K562 (cell line): ENCODE measurements around the gene HES5. TPM values are rescaled to one million over a fixed set of nuclear protein-coding genes. Genes with fewer than 3 reads are reported as not detected.

Source experiments
- ATF7 ChIP-seq: fragments of 450-650 bp; IDR thresholded peaks from 2 replicates; pipeline ENCODE4 v1.7.1; 2014; ENCODE audit warnings: mild to moderate bottlenecking, moderate library complexity
- HDAC3 ChIP-seq: fragments of 450-650 bp; IDR thresholded peaks from 2 replicates; pipeline ENCODE4 v1.6.1; 2018; ENCODE audit warnings: borderline replicate concordance, mild to moderate bottlenecking, moderate library complexity; ENCODE audit not compliant: partially characterized antibody
- HNRNPLL ChIP-seq: fragments of 200-400 bp; formaldehyde crosslinking; IDR thresholded peaks from 2 replicates; pipeline ENCODE4 v1.6.1; 2017; ENCODE audit warnings: low read length, low read depth, mild to moderate bottlenecking; ENCODE audit not compliant: poor library complexity, severe bottlenecking
- MAFF ChIP-seq: IDR thresholded peaks from 2 replicates; pipeline ENCODE4 v1.6.1; 2012; ENCODE audit warnings: low read length, improper control_type of control experiment
- MEIS2 ChIP-seq: fragments of 450-650 bp; IDR thresholded peaks from 2 replicates; pipeline ENCODE4 v1.6.1; 2014; ENCODE audit warnings: mild to moderate bottlenecking; ENCODE audit not compliant: partially characterized antibody
- NCOR1 ChIP-seq: fragments of 450-650 bp; IDR thresholded peaks from 2 replicates; pipeline ENCODE4 v1.6.1; 2016; ENCODE audit warnings: mild to moderate bottlenecking, moderate library complexity
- PHF8 ChIP-seq: fragments of 200-600 bp; sonication (generic); IDR thresholded peaks from 2 replicates; pipeline ENCODE4 v1.6.1; 2012; ENCODE audit warnings: mixed run types, mild to moderate bottlenecking, inconsistent platforms, low read length, moderate library complexity, borderline replicate concordance
- PPARD ChIP-seq: fragments of 250-450 bp; sonication (Bioruptor Pico); IDR thresholded peaks from 2 replicates; pipeline ENCODE4 v1.8.0; 2022; ENCODE audit warnings: inconsistent platforms, mild to moderate bottlenecking, moderate library complexity
- ZNF589 ChIP-seq: fragments of 200-800 bp; sonication (Bioruptor generic); IDR thresholded peaks from 2 replicates; pipeline ENCODE4 v1.6.1; 2016; ENCODE audit warnings: low read depth, missing genetic modification characterization, missing compliant biosample characterization
- polyA plus RNA-seq, 8 experiments: library from polyadenylated mRNA; depleted of rRNA in 4 of 8; stranded (reverse) in 5 of 8; unstranded in 3 of 8; fragments of >200 nt; fragmentation: Nextera tagmentation in 2 of 8; fragmentation: Illumina TruSeq in 1 of 8; extraction: Ambion mirVana in 2 of 8; extraction: Trizol in 1 of 8; gene quantifications; 2 replicates each; pipeline versions ENCODE4 v1.2.1 to v1.2.3, GENCODE V29; 2011 to 2014; ENCODE audit warnings: inconsistent platforms in 1 of 8, missing spikeins in 1 of 8
- total RNA-seq, 7 experiments: library from RNA; depleted of rRNA in 6 of 7; stranded (reverse); fragments of >200 nt in 6 of 7; fragmentation: Illumina TruSeq in 2 of 7; extraction: Trizol in 2 of 7; gene quantifications; 2 replicates each; pipeline versions ENCODE4 v1.2.1 to v1.2.3, GENCODE V29; 2011 to 2021; ENCODE audit warnings: low replicate concordance in 1 of 7
- TF ChIP-seq, protein P1 (sequence below): IDR thresholded peaks from 2 replicates; pipeline ENCODE4 v1.6.1; 2011; ENCODE audit not compliant: insufficient read length; ENCODE audit errors: extremely low read depth
- TF ChIP-seq, protein P2 (sequence below), 2 experiments: fragments of 450-650 bp; IDR thresholded peaks; 2 replicates each; pipeline ENCODE4 v1.6.1; 2018; ENCODE audit warnings: mild to moderate bottlenecking in 2 of 2, low read depth in 1 of 2; ENCODE audit not compliant: partially characterized antibody in 2 of 2
- TF ChIP-seq, protein P3 (sequence below): fragments of 250-450 bp; sonication (Bioruptor Pico); IDR thresholded peaks from 2 replicates; pipeline ENCODE4 v1.5.0; 2021
- TF ChIP-seq, protein P4 (sequence below): fragments of 250-450 bp; sonication (Bioruptor Pico); IDR thresholded peaks from 2 replicates; pipeline ENCODE4 v1.4.0; 2020; ENCODE audit warnings: mild to moderate bottlenecking, moderate library complexity
- TF ChIP-seq, protein P5 (sequence below): fragments of 450-650 bp; conservative IDR thresholded peaks from 2 replicates; pipeline ENCODE4 v1.6.1; 2016; ENCODE audit warnings: missing genetic modification characterization, low read depth, mild to moderate bottlenecking, missing compliant biosample characterization, moderate library complexity
- TF ChIP-seq, protein P6 (sequence below): fragments of 250-450 bp; sonication (Bioruptor Pico); IDR thresholded peaks from 2 replicates; pipeline ENCODE4 v1.8.0; 2021; ENCODE audit warnings: borderline replicate concordance, mild to moderate bottlenecking, moderate library complexity; ENCODE audit not compliant: poor library complexity, severe bottlenecking

Gene HES5
- total and polyA plus RNA-seq, 9 of the 15 experiments (the other 6 are each of a cell fraction or from before 2014, with no cell fraction given): not detected

DNA sequence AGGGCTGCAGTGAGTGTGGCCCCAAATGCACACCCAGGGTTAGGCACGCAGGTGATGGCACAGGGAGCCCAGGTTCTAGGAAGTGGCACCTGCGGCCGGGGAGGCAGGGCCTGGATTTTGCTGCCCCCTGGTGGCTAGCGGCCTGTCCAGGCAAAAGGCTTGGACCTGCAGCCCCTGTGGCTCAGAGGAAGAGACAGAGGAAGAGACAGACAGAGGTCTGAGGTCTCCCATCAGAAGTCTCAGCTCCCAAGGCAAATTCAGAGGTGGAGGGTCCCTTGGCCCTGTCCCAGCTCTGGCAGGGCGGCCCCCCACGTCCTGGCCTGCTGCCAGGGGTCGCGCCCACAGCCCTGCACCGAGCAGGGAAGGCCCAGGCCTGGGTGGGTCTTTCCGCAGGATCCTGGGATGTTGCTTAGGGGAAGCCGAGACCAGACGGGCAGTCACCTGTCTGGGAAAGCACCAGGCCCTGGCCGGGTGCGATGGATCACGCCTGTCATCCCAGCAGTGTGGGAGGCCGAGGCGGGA, 18.1 kb upstream of the HES5 start (continued):
- TF ChIP-seq, protein P1, sequence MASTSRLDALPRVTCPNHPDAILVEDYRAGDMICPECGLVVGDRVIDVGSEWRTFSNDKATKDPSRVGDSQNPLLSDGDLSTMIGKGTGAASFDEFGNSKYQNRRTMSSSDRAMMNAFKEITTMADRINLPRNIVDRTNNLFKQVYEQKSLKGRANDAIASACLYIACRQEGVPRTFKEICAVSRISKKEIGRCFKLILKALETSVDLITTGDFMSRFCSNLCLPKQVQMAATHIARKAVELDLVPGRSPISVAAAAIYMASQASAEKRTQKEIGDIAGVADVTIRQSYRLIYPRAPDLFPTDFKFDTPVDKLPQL: no peak
- TF ChIP-seq, protein P2, sequence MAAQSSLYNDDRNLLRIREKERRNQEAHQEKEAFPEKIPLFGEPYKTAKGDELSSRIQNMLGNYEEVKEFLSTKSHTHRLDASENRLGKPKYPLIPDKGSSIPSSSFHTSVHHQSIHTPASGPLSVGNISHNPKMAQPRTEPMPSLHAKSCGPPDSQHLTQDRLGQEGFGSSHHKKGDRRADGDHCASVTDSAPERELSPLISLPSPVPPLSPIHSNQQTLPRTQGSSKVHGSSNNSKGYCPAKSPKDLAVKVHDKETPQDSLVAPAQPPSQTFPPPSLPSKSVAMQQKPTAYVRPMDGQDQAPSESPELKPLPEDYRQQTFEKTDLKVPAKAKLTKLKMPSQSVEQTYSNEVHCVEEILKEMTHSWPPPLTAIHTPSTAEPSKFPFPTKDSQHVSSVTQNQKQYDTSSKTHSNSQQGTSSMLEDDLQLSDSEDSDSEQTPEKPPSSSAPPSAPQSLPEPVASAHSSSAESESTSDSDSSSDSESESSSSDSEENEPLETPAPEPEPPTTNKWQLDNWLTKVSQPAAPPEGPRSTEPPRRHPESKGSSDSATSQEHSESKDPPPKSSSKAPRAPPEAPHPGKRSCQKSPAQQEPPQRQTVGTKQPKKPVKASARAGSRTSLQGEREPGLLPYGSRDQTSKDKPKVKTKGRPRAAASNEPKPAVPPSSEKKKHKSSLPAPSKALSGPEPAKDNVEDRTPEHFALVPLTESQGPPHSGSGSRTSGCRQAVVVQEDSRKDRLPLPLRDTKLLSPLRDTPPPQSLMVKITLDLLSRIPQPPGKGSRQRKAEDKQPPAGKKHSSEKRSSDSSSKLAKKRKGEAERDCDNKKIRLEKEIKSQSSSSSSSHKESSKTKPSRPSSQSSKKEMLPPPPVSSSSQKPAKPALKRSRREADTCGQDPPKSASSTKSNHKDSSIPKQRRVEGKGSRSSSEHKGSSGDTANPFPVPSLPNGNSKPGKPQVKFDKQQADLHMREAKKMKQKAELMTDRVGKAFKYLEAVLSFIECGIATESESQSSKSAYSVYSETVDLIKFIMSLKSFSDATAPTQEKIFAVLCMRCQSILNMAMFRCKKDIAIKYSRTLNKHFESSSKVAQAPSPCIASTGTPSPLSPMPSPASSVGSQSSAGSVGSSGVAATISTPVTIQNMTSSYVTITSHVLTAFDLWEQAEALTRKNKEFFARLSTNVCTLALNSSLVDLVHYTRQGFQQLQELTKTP (IDR thresholded peaks at IDR 0.05; ENCODE audit: low read depth in 1 of 2, partially characterized antibody in 2 of 2): no peak
- TF ChIP-seq PHF8 (no peak), PPARD (CRISPR knock-in tag) (no peak), MEIS2 (no peak), HNRNPLL (no peak), NCOR1 (no peak), ATF7 (no peak; the same call in 1 of the 2 replicates), HDAC3 (no peak), MAFF (no peak), ZNF589 (CRISPR knock-in tag) (no peak)
- TF ChIP-seq, protein P3, sequence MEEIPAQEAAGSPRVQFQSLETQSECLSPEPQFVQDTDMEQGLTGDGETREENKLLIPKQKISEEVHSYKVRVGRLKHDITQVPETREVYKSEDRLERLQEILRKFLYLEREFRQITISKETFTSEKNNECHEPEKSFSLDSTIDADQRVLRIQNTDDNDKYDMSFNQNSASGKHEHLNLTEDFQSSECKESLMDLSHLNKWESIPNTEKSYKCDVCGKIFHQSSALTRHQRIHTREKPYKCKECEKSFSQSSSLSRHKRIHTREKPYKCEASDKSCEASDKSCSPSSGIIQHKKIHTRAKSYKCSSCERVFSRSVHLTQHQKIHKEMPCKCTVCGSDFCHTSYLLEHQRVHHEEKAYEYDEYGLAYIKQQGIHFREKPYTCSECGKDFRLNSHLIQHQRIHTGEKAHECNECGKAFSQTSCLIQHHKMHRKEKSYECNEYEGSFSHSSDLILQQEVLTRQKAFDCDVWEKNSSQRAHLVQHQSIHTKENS (CRISPR knock-in tag): no peak
- TF ChIP-seq, protein P4, sequence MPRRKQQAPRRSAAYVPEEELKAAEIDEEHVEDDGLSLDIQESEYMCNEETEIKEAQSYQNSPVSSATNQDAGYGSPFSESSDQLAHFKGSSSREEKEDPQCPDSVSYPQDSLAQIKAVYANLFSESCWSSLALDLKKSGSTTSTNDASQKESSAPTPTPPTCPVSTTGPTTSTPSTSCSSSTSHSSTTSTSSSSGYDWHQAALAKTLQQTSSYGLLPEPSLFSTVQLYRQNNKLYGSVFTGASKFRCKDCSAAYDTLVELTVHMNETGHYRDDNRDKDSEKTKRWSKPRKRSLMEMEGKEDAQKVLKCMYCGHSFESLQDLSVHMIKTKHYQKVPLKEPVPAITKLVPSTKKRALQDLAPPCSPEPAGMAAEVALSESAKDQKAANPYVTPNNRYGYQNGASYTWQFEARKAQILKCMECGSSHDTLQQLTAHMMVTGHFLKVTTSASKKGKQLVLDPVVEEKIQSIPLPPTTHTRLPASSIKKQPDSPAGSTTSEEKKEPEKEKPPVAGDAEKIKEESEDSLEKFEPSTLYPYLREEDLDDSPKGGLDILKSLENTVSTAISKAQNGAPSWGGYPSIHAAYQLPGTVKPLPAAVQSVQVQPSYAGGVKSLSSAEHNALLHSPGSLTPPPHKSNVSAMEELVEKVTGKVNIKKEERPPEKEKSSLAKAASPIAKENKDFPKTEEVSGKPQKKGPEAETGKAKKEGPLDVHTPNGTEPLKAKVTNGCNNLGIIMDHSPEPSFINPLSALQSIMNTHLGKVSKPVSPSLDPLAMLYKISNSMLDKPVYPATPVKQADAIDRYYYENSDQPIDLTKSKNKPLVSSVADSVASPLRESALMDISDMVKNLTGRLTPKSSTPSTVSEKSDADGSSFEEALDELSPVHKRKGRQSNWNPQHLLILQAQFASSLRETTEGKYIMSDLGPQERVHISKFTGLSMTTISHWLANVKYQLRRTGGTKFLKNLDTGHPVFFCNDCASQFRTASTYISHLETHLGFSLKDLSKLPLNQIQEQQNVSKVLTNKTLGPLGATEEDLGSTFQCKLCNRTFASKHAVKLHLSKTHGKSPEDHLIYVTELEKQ: no peak
- TF ChIP-seq, protein P5, sequence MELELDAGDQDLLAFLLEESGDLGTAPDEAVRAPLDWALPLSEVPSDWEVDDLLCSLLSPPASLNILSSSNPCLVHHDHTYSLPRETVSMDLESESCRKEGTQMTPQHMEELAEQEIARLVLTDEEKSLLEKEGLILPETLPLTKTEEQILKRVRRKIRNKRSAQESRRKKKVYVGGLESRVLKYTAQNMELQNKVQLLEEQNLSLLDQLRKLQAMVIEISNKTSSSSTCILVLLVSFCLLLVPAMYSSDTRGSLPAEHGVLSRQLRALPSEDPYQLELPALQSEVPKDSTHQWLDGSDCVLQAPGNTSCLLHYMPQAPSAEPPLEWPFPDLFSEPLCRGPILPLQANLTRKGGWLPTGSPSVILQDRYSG: no peak
- TF ChIP-seq, protein P6, sequence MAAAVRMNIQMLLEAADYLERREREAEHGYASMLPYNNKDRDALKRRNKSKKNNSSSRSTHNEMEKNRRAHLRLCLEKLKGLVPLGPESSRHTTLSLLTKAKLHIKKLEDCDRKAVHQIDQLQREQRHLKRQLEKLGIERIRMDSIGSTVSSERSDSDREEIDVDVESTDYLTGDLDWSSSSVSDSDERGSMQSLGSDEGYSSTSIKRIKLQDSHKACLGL (CRISPR knock-in tag): no peak
